Amniotic stem cell (primary cell): ENCODE measurements around the gene RABGAP1L.
"Not testable (repeated sequence)": the region's sequence is repeated elsewhere in the genome, so short reads cannot be mapped to it uniquely, and the experiment has no call there.

Source experiments
- DNase-seq: peaks from one replicate; lab custom pipeline; 2025; lab: John Stamatoyannopoulos, UW

RABGAP1L gene

DNA sequence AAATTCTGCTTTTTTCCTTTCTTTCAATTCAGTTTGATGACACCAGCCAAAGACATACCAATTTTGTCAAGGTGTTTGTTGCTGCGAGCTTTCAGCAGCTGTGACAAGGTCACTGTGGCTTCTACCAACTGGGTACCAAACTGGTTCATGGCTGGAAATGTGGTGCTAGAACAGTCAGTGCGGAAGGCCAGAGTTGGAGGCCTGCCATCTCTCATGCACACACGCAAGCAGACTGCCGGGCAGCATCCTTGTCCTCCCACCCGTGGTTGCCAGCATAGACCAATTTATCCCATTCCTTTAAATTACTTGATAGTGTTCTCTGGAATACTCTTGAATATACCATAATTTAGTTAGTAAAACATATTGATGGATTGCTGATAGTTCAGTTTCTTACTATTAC lies 208.6 kb downstream of the RABGAP1L start:
- DNase-seq = no peak

DNA sequence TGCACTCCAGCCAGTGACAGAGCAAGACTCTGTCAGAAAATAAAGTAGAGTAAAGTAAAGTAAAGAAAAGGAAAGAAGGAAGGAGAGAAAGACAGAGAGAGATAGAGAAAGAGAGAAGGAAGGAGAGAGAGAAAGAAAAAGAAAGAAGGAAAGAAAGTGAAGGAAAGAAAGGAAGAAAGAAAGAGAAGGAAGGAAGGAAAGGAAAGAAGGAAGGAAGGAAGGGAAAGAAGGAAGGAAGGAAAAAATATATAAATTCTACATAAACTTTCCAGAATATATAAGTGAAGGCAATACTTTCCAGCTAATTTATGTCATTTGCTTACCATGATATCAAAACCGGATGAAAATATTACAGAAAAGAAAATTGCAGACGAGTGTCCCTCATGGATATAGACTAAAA lies 216.7 kb downstream of the RABGAP1L start:
- no peak for DNase-seq

DNA sequence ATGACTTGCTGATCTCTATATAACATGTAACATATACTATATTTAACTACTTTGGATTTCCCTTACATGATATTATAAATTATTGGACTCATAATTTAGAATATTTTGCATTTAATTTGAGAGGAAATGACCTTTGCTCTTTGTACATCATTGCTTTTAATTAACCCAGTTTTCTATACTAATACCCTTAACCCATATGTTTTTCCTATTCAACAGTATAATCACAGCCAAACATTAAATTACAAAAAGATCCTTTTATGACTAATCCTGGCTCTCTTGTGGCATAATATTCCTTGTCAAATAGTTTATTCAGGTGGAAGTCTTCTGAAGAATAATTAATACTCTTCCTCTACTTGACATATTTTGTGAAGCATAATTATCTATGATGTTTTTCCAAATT lies 232.4 kb downstream of the RABGAP1L start:
- DNase-seq = no peak

DNA sequence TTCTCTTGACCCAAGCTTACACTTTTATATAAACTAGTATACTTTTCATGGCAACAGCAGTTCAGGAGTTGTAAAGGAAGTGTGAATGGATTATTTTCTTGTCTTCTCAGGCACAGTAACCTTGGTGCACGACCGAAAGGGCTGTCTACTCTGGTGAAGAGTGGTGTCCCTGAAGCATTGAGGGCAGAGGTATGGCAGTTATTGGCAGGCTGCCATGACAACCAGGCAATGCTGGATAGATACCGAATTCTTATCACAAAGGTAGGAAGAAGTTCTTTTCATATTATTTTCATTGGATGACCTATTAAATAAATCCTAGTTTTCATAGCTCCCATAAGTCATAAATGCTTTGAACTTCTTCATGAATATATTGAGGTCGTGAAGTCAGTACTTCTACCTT lies 234.6 kb downstream of the RABGAP1L start:
- DNase-seq = no peak

DNA sequence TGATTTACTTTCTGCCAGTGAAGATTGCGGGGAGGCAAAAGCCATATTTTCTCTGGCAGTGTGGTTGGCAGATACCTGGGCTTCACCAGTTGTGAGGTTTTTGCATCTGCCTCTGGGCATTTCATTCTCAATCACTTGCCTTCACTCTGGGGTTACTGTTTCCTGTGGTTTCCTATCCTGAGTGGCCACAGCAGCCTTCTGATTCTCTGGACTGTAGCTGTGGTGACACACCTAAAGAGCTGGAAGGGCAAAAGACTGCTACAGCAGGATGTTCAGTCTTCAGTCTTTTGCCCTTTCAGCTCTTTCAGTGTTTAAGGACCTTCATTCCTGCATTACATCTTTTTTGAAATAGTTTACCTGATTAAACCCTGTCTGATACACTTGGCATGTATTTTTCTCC lies 237.9 kb downstream of the RABGAP1L start:
- DNase-seq = no peak

DNA sequence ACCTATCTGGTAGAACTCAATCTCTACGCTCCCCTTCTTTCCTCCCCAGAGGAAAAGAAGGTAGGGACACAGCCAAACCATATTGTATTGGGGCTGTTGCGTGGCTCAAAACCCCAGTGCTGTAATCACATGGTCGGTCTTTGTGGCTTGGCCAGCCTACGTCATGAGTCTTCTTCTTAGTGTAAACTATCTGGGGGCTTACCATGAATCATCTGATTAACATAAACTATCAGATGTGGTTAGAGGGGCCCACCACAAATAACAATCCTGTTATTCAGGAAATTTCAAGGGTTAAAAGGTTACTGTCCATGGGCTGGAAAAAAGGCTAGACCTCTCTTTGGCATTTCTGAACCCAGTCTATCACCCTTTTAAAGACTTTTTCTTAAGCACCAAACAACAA lies 238.9 kb downstream of the RABGAP1L start:
- no peak for DNase-seq

DNA sequence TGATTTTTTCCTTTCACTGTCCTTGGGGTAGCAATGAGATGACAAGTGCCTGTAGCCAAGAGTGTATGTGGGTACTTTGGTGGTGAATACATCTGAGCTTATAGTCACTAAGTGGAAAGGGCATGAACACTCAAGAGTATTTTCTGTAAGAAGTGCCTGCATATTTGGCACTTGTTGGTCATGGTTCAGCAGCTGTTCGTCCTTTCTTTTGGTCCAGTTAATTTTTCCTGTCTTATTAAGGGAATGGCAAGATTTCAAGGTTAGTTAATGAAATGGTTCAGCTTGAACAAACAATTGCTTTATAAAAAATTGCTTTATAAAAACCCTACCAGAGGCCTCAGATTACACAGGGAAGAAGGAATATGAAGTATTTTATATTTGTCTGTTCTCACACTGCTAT lies 239.9 kb downstream of the RABGAP1L start:
- no peak for DNase-seq

DNA sequence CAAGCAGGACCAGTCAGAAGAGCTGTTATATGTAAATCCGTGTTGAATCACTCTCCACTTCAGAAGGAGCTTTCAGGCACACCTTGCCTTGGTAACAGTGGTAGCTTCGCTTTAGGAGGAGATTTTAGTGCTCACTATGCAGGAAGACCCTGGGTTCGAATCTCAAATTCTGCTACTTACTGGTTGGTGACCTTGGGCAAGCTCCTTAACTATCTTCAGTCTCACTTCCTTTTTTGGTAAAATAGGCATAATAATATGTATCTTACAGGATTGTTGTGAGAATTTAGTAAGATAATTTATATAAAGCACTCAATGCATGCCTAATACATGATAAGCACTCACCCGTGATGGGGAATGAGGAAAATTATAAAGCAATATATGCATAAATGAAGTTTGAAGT lies 241.8 kb downstream of the RABGAP1L start:
- DNase-seq = no peak

DNA sequence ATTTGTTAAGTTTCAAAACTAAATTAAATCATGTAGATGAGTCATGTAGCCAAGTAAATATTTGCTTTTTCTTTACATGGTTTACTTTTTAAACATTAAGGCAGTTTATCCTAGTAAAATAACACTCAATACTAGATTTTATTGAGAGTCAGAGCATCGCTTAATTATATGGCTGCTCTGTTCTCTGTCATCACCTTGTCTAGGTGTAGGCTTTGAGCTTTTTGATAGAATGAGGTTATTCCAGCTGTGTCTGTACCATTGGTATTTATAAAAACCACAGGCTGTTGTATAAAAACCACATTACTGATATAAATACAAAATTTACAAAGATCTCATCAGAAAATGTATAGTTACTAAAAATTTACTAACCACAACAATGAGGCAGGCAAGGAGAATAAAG lies 245.9 kb downstream of the RABGAP1L start:
- no peak for DNase-seq

DNA sequence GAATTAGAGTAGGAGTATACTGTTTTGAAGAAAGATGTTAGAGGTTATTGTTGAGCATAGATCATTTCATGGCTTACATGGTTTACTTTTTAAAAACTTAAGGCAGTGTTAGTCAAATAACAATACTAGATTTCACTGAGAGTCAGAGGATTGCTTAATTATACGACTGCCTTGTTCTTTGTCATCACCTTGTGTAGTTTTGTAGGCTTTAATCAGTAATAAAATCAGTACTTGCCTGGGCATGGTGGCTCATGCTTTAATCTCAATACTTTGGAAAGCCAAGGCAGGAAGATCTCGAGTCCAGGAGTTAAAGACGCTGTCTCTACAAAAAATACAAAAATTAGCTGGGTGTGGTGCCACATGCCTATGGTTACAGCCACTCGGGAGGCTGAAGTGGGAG lies 247.1 kb downstream of the RABGAP1L start:
- no peak for DNase-seq

DNA sequence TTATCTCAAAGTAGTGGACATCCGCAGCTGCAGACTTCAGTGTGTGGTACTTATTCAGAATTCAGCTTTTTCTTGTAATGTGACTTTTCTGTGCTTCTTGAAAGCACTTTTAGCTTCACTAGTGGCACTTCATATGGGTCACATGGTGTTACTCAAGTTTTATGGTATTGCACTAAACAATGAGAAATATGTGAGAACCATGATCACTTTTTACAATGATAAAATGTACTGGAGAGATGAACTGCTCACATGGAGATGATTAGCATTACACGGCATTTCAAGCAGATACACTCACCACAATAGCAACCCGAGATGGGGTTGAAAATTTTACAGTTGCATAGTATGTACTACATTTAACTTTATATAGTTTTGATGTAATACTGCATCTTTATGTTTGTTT lies 248.3 kb downstream of the RABGAP1L start:
- no peak for DNase-seq

DNA sequence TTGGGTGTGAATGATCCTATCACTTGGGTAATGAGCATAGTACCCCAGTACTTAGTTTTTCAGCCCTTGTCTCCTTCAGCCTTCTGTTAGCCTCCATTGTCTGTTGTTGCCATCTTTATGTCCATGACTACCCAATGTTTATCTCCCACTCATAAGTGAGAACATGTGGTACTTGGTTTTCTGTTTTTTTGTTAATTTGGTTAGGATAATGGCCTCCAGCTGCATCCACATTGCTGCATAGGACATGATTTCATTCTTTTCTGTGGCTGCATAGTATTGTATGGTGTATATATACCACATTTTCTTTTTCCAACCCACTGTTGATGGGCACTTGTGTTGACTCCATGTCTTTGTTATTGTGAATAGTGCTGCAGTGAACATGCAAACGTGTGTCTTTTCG lies 248.8 kb downstream of the RABGAP1L start:
- DNase-seq = no peak

DNA sequence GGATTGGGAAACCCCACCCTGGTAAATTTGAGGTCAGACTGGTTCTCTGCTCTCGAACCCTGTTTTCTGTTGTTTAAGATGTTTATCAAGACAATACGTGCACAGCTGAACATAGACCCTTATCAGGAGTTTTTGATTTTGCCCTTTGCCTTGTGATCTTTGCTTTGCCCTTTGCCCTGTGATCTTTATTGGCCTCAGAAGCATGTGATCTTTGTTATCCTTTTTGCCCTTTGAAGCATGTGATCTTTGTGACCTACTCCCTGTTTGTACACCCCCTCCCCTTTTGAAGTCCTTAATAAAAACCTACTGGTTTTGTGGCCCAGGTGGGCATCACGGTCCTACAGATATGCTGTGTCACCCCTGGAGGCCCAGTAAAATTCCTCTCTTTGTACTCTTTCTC lies 250.5 kb downstream of the RABGAP1L start:
- DNase-seq = not testable (repeated sequence)

DNA sequence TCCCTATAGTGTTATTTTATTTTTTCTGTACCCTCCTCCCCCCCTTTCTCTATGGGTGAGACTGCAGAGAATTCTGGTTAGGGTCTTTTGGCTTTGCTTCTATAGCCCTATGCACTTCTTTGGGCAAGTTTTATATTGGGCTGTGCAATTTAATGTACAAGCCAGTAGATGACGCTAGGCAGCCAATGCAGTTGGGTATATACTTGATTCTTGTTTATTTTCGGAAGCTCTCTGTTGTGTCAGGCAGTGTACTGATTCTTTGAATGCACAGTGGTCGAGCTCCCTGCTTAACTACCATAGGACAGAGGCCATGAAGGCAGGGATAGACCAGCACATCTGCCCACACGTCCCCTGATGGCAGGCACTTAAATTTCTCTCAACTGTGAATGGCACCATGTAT lies 254.3 kb downstream of the RABGAP1L start:
- no peak for DNase-seq

DNA sequence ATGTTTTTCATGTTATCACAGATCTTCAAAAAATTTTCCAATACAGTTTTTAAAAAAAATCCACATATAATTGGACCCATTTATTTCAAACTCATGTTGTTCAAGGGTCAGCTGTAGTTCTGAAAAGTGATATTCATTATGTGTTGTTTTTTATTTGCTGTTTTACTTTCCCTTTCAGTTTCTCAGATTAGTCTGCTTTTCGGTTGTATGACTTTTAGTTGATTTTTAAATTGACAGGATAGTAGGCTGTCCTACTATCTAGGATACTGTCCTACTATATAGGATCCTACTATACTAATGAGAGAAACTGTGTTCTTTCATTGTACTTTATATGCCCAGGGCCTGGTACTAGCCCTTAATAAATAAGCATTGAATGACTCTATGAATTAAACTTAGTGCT lies 254.9 kb downstream of the RABGAP1L start:
- no peak for DNase-seq

DNA sequence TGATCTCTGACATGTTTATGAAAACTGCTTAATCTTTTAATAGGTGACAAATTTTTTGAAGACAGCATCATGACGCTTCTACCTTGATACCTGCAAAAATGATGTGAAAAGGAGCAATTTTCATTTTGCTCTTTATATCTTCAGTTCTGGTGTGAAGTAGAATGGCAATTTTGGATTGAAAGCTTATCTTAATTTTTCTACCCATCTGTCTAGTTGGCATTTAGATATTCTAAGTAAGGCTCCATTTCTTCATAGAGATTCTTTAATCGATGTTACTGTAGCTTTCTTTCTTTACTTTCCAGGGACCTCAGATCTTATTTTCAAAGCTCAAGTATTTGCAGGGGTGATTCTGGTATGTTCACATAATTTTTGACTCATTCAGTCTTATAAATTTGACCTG lies 256.2 kb downstream of the RABGAP1L start:
- DNase-seq = no peak

DNA sequence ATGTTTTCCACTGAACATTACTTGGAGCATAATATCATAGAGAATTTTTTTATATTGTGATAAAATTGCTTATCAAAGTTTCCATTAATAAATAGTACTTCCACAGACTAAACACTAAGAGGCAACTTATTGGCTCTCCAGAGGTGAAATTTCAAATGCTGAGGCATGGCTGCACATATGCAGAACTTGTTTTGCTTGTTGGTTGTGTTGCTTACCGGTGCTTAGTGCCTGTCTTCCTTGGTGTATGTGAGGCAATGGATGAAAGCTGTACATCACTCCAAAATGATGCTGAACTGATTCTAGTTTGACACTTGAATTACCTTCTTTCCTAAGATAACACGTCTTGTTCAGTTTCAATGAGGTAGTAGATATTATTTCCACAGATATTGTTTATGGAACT lies 258.6 kb downstream of the RABGAP1L start:
- no peak for DNase-seq

DNA sequence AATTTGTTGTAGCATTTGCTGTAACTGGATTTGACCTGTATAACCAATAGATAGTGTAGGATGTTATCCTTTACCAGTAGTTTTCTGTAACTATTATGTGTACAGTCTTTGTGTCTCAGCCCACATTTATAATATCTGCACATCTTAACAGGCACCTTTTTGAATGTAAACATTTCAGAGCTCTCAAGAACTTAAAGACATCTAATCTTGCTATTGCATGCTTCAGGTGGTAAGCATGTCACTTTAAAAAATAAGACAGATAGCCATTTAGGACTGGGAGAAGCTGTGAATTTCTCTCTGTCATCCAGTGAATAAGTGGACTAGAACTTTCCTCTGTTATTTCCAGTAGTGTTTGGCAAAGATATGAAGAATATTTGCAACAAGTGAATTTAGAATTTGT lies 265.8 kb downstream of the RABGAP1L start:
- DNase-seq = no peak

DNA sequence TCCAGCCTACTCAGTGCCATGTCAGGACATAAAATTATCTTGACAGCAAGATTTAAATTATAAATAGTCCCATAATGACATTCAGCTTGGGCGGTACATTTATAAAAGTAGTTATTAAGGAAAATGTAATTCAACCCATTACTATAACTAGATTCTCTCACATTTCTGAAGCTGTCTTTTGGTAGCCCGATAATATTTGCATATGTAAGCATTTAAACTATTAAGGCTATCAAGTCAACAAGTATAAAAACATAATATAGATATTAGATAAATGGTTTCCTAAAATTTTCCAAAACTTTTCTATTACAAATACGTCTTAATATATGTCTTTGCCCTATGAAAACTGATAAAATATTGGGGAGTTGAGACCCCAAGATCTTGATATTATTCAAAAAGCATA lies 266.8 kb downstream of the RABGAP1L start:
- no peak for DNase-seq

DNA sequence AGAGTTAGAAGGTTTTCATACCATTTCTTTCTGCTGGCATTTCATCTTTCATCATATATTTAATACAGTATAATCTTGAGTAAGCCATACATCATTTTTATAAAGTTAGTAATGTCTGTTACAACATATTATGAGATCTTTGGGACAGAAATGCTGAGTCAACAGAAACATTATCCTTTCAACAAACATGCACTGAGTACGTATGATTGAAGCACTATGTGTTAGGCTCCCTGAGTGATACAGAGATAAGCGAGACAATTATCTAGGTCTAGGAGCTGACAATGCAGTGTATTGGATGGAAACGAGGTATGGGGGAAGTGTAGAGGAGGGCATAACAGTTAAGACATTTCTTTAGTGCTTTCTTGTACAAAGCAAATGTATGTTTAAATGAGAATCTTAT lies 268.7 kb downstream of the RABGAP1L start:
- DNase-seq = no peak

DNA sequence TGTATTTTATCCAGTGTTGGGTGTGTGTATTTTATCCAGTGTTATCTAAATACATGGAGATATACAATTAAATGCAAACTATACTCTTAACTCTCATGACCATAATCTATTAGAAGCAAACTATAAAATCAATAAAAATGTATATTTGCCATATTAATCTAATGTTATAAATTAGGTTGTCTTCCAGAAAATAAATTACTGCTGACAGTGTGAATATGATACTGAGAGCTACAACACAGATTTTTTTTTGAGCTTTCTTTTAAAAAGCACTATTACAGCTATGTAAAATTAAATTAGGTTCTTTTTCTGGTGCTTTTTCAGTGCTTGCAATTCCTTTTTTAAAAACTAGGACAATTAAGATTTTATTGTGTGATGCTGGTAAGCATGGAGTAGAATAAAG lies 269.4 kb downstream of the RABGAP1L start:
- no peak for DNase-seq

DNA sequence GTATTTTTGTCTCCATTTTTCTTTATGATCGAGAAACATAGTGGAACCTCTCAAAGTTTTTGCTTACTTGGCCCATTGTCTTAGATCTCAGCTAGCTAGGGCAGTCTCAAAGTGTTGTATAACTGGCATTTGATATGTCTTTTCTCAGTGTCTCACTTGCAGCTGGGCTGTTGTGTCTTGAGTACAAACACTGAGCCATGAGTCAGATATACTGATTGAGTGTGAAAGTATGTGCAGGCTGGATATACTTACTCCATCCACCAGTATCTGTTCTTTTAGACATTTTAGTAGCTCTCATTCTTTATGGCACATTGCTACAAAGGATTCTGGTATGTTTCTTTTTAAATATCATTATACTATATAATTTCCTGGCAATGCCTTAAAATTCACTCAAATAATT lies 274.1 kb downstream of the RABGAP1L start:
- DNase-seq = no peak

DNA sequence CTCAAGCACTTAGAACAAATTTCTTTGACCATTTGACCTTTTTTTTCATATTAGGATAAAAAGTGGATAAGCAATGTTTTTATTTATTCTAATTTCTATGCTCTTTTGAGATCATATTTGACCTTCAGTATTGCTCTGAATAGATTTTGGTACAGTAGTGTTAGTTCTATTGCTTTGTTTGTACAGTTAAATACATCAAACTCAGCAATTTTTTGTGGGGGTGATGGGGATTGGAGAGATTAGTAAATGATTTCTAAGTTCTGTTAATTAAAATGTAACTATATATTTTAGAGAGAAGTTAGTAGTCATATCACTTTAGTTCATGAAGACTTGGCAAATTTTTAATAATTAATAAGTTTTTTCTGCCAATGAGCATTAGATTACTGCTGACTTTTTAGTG lies 286.0 kb downstream of the RABGAP1L start:
- DNase-seq = no peak

DNA sequence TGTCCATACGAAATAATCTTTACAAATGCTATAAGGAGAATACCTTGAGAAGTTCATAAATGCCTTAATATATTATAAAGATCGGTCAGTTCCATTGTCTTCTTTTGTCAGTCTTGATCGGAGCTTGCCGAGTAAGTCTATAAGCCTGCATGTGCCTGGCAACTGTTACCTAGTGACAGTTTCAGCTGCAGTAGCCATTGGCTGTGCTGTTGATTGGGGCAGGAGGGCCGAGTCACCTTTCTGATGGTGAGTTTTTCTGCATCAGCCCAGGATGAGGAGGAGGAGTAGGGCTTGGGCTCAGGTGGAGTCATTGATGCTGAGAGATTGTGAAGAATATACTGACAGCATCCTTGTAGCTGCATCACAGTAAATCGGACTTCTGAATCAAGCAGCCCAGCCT lies 286.5 kb downstream of the RABGAP1L start:
- DNase-seq = no peak

DNA sequence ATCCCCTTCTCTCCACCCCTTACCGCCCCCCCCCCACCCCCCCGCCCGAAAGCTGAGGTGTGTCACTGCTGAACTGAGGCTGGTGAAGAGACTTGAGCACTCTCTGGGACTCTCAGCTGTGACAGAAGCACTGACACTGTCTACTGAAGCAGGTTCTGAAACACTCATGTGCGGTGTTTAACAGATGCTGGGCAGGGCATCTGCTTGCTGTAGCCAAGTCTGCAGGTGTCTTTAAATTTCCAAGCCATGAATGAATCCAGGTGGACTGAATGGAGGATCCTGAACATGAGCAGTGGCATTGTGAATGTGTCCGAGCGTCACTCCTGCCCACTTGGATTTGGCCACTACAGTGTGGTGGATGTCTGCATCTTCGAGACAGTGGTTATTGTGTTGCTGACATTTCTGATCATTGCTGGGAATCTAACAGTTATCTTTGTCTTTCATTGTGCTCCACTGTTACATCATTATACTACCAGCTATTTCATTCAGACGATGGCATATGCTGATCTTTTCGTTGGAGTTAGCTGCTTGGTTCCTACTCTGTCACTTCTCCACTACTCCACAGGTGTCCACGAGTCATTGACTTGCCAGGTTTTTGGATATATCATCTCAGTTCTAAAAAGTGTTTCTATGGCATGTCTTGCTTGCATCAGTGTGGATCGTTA lies 288.7 kb downstream of the RABGAP1L start, which contains the start of gene GPR52:
GPR52 (plus strand) TSS at position 99 of the 665 bp plus-strand sequence; CDS start at position 247, 148 bp downstream.
- DNase-seq = no peak
